IMR-90 (cell line): ENCODE results near the gene HOXD8. TPM values are rescaled to one million over a fixed set of nuclear protein-coding genes. Genes with fewer than 3 reads are reported as not detected.
A peak's percentile ranks its signal among the peaks of the same experiment; 100 is the strongest.

ENCODE experiments used
- ATAC-seq: fragments of 200-7000 bp; cut with Tn5 transposase; 2 replicates; pipeline ENCODE4 v1.9.1; 2020; ENCODE audit warnings: low read depth, mild to moderate bottlenecking, moderate library complexity
- BruUV-seq: library from RNA; stranded (reverse); fragments of 400-500 nt; replicated peaks from 2 replicates; lab custom pipeline; 2021; lab: Mats Ljungman, UMichigan
- CTCF ChIA-PET: fragments of 300-600 bp; formaldehyde crosslinking; extraction: SDS; loops from one replicate; lab custom pipeline; 2021; ENCODE audit warnings: antibody characterized with exemption; lab: Yijun Ruan, JAX
- POLR2A ChIA-PET: fragments of 300-600 bp; sonication (Branson Sonifier 250); formaldehyde crosslinking; loops from one replicate; lab custom pipeline; 2022; ENCODE audit warnings: antibody characterized with exemption; ENCODE audit not compliant: unreplicated experiment; lab: Charles Lee
- DNase-seq: peaks from one replicate; pipeline ENCODE4 v3.0.0; 2013
- H2AFZ ChIP-seq: replicated peaks from 2 replicates; pipeline ENCODE3; 2013; ENCODE audit warnings: low read length, mild to moderate bottlenecking; ENCODE audit not compliant: poor library complexity
- H2AK5ac ChIP-seq: 2 replicates; pipeline ENCODE4 v1.6.1; 2013; ENCODE audit warnings: low read depth, low read length, inconsistent platforms
- H2AK9ac ChIP-seq: replicated peaks from 2 replicates; pipeline ENCODE3; 2013; ENCODE audit warnings: mild to moderate bottlenecking, low read depth, low read length, moderate library complexity; ENCODE audit not compliant: poor library complexity
- H2BK120ac ChIP-seq: 2 replicates; pipeline ENCODE4 v1.6.1; 2013; ENCODE audit warnings: low read depth, low read length, inconsistent platforms
- H2BK15ac ChIP-seq: 3 replicates; pipeline ENCODE4 v1.6.1; 2013; ENCODE audit warnings: low read depth, low read length, inconsistent platforms
- H2BK20ac ChIP-seq: 2 replicates; pipeline ENCODE4 v1.6.1; 2013; ENCODE audit warnings: low read depth, mild to moderate bottlenecking, inconsistent platforms, low read length, moderate library complexity
- H2BK5ac ChIP-seq: 2 replicates; pipeline ENCODE4 v1.6.1; 2013; ENCODE audit warnings: mild to moderate bottlenecking, low read depth, low read length, inconsistent platforms; ENCODE audit not compliant: poor library complexity, severe bottlenecking
- H3K14ac ChIP-seq: replicated peaks from 2 replicates; pipeline ENCODE4 v1.6.1; 2013; ENCODE audit warnings: low read depth, low read length, inconsistent platforms
- H3K18ac ChIP-seq: 2 replicates; pipeline ENCODE4 v1.6.1; 2013; ENCODE audit warnings: low read depth, low read length, control low read depth
- H3K23ac ChIP-seq: 2 replicates; pipeline ENCODE4 v1.6.1; 2013; ENCODE audit warnings: low read depth, low read length, inconsistent platforms
- H3K27ac ChIP-seq: 2 replicates; pipeline ENCODE4 v1.5.1; 2013; ENCODE audit warnings: mild to moderate bottlenecking, control low read depth, low read length; ENCODE audit not compliant: insufficient read depth
- H3K27me3 ChIP-seq: 2 replicates; pipeline ENCODE4 v1.6.1; 2013; ENCODE audit warnings: low read length; ENCODE audit not compliant: control insufficient read depth, insufficient read depth
- H3K36me3 ChIP-seq: 2 replicates; pipeline ENCODE4 v1.6.1; 2013; ENCODE audit warnings: low read length, mixed read lengths; ENCODE audit not compliant: control insufficient read depth, insufficient read depth
- H3K4ac ChIP-seq: 2 replicates; pipeline ENCODE4 v1.6.1; 2013; ENCODE audit warnings: low read depth, low read length, inconsistent platforms
- H3K4me1 ChIP-seq: 2 replicates; pipeline ENCODE4 v1.6.1; 2013; ENCODE audit warnings: low read length, mixed read lengths; ENCODE audit not compliant: control insufficient read depth, insufficient read depth
- H3K4me2 ChIP-seq: 2 replicates; pipeline ENCODE4 v1.6.1; 2013; ENCODE audit warnings: low read depth, mild to moderate bottlenecking, control low read depth, low read length, moderate library complexity
- H3K4me3 ChIP-seq: 2 replicates; pipeline ENCODE4 v1.5.1; 2013; ENCODE audit warnings: low read depth, mild to moderate bottlenecking, control low read depth, low read length, moderate library complexity; ENCODE audit not compliant: insufficient read depth
- H3K56ac ChIP-seq: 2 replicates; pipeline ENCODE4 v1.6.1; 2013; ENCODE audit warnings: low read length, inconsistent platforms; ENCODE audit not compliant: insufficient read depth; ENCODE audit errors: extremely low read depth
- H3K79me1 ChIP-seq, 2 experiments: 2 replicates each; pipeline ENCODE4 v1.6.1; 2013; ENCODE audit warnings: low read length in 2 of 2, inconsistent platforms in 1 of 2, low read depth in 1 of 2
- H3K9ac ChIP-seq: 2 replicates; pipeline ENCODE4 v1.6.1; 2013; ENCODE audit warnings: low read depth, low read length, control low read depth
- H3K9me1 ChIP-seq: 2 replicates; pipeline ENCODE4 v1.6.1; 2013; ENCODE audit warnings: low read length, inconsistent platforms; ENCODE audit not compliant: insufficient read depth
- H3K9me3 ChIP-seq: 2 replicates; pipeline ENCODE4 v1.6.1; 2013; ENCODE audit warnings: low read length; ENCODE audit not compliant: control insufficient read depth, insufficient read depth
- H4K20me1 ChIP-seq: 2 replicates; pipeline ENCODE4 v1.6.1; 2013; ENCODE audit warnings: low read length, inconsistent platforms; ENCODE audit not compliant: insufficient read depth
- H4K5ac ChIP-seq: 2 replicates; pipeline ENCODE4 v1.6.1; 2013; ENCODE audit warnings: mild to moderate bottlenecking, low read depth, low read length, control low read depth
- H4K8ac ChIP-seq, 2 experiments: 2 replicates each; pipeline ENCODE4 v1.6.1; 2013; ENCODE audit warnings: low read depth in 2 of 2, low read length in 2 of 2, control low read depth in 1 of 2, inconsistent platforms in 1 of 2
- H4K91ac ChIP-seq: 2 replicates; pipeline ENCODE4 v1.6.1; 2013; ENCODE audit warnings: low read depth, low read length, inconsistent platforms; ENCODE audit not compliant: insufficient read depth
- CEBPB ChIP-seq: IDR thresholded peaks from 2 replicates; pipeline ENCODE4 v1.6.1; 2012; ENCODE audit warnings: low read depth, low read length, improper control_type of control experiment
- CHD1 ChIP-seq: IDR thresholded peaks from 2 replicates; pipeline ENCODE4 v1.6.1; 2012; ENCODE audit warnings: low read depth, low read length, improper control_type of control experiment
- POLR2A ChIP-seq: IDR thresholded peaks from 2 replicates; pipeline ENCODE4 v1.6.1; 2012; ENCODE audit warnings: mild to moderate bottlenecking, low read depth, low read length
- WGBS, 2 experiments: methylation state at CpG; one replicate each; pipeline versions ENCODE4 v1.1.5 to v1.1.7; 2013; ENCODE audit warnings: missing lambda C conversion rate in 2 of 2; ENCODE audit not compliant: insufficient read length in 1 of 2; ENCODE audit errors: extremely low coverage in 2 of 2; 5-methylcytosine and 5-hydroxymethylcytosine counted together
- dilution Hi-C: fragments of 300-500 bp; cut with HindIII; formaldehyde crosslinking; loops from one replicate; pipeline ENCODE4 v1.14.3; 2018; ENCODE audit warnings: low sequenced_read_pairs; ENCODE audit not compliant: unreplicated experiment
- in situ Hi-C: fragments of 300-500 bp; cut with MboI; formaldehyde crosslinking; loops from 3 replicates; pipeline ENCODE4 v1.14.3; 2019; ENCODE audit warnings: low sequenced_read_pairs, inconsistent platforms, mixed read lengths
- intact Hi-C: fragments of 100-400 bp; cut with micrococcal nuclease; formaldehyde crosslinking; loops from 2 replicates; pipeline ENCODE4 v1.10.0; 2022
- polyA plus RNA-seq, 3 experiments: library from polyadenylated mRNA; depleted of rRNA; stranded (reverse); fragments of >200 nt; gene quantifications; 2 replicates each; pipeline ENCODE4 v1.2.3, GENCODE V29; 2012; ENCODE audit warnings: low replicate concordance in 1 of 3
- total RNA-seq: library from RNA; depleted of rRNA; stranded (reverse); fragments of >200 nt; gene quantifications from 2 replicates; pipeline ENCODE4 v1.2.3, GENCODE V29; 2012

Gene HOXD8
- total and polyA plus RNA-seq, 2 of the 4 experiments (the other 2 are of a cell fraction), result not detected

DNA sequence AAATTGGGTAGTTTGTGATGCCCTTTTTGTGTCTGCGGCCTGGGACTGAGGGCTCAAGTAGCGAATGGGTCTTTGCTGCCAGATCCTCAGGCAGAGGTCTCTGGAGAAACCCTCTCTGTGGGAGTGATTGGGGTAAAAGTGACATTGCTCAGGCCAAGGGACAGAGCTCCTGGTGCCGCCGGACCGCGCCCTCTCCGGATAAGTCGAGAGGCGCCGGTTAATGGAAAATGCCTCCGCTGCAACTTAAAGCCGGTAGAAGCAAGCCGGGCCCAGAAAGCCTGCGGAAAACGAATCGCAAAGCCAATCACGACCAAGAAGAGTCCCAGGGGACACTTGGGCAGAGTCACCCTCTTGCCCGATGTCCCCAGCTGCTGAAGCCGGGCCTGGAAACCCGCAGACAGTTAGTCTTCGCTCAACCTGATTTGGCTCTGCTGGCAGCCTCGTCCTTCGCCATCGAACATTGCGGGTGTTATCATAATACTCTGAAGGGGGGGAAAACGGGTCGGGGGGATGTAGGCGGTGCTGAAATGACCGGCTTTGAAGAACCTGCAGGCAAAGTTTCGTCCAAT, 30.3 kb upstream of the HOXD8 start:
- Histone ChIP-seq H3K14ac (no peak overlapping the region), H2BK20ac (no peak overlapping the region), H3K79me1 (no peaks in the 10 kb centered on the region), H3K56ac (no peak overlapping the region), H3K4me1 (peaks cover 3% of the 10 kb centered on the region; the same call in 1 of the 2 replicates), H2BK120ac (no peak overlapping the region), H3K4ac (no peak overlapping the region), H2BK15ac (no peak overlapping the region), H3K9me1 (no peaks in the 10 kb centered on the region), H3K4me2 (no peak overlapping the region), H4K8ac (no peak overlapping the region), H2AK9ac (peak overlapping the region; percentile 19), H3K9ac (no peak overlapping the region), H2AFZ (no peak overlapping the region), H3K27me3 (peaks cover 93% of the 10 kb centered on the region), H3K9me3 (peaks cover 1% of the 10 kb centered on the region), H4K20me1 (no peaks in the 10 kb centered on the region), H3K18ac (no peak overlapping the region), H4K5ac (no peak overlapping the region), H2BK5ac (no peak overlapping the region), H3K23ac (no peak overlapping the region), H3K4me3 (no peak overlapping the region), H2AK5ac (no peak overlapping the region), H3K27ac (no peak overlapping the region), H3K36me3 (no peaks in the 10 kb centered on the region), H4K91ac (no peak overlapping the region)
- in situ Hi-C loops, result loop anchor here (10.0 to 25.0 kb wide), 4 partner anchors 414 to 1362 kb away; no protein-coding TSS in a partner anchor
- intact Hi-C loops, result loop anchor here (5.0 to 10.0 kb wide), 3 partner anchors 847 to 1394 kb away; no protein-coding TSS in a partner anchor
- ATAC-seq, result no peak
- WGBS, 2 experiments, result 0% methylated on average over 9 of the region's 30 CpGs; no CpG with 5 or more reads in 1 of the 2 experiments
- ChIA-PET POLR2A (no interaction called here), CTCF (no interaction called here)
- DNase-seq, result no peak
- dilution Hi-C loops, result no loop called here
- no peak for TF ChIP-seq CEBPB
- no peak for TF ChIP-seq CHD1
- no peak for TF ChIP-seq POLR2A
- no TSS peak for BruUV-seq
